HG02938 (cell line): ENCODE results near the gene YWHAH.
"Not testable (repeated sequence)": the region's sequence is repeated elsewhere in the genome, so short reads cannot be mapped to it uniquely, and the experiment has no call there.

Source experiments
- ATAC-seq: cut with Tn5 transposase; IDR thresholded peaks from one replicate; pipeline ENCODE4 v1.9.1; 2021; ENCODE audit warnings: mild to moderate bottlenecking, moderate library complexity; ENCODE audit not compliant: unreplicated experiment

Gene YWHAH

DNA sequence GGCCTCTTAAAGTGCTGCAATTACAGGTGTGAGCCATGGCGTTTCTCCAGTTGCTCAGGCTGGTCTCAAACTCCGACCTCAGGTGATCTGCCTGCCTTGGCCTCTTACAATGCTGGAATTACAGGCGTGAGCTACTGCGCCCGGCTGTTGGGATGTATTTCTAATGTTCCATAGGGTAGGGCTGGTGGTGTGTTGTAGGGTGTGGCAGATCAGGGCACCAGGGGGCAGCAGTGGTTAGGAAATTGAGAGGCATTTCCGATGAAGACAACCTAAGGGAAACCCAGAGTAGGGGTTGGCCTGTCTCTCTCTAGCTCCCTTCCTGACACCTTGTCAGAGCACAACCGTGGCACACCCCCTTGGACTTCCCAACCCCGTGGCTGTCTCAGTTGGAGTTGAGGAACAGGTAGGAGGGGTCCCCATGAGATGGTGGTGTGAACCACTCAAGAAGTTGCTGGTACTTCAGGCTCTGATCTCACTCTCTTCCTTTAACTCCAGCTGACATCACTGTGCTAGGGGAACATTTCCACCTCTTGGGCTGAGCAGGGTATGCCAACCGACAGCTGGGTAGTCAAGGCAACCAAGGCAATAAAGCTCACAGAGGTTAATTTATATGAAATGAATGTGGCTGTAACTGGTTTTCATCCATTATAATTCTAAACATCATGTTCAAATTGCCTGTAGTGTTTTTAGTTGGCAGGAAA is 33.0 kb downstream of the YWHAH start:
- ATAC-seq: no peak

DNA sequence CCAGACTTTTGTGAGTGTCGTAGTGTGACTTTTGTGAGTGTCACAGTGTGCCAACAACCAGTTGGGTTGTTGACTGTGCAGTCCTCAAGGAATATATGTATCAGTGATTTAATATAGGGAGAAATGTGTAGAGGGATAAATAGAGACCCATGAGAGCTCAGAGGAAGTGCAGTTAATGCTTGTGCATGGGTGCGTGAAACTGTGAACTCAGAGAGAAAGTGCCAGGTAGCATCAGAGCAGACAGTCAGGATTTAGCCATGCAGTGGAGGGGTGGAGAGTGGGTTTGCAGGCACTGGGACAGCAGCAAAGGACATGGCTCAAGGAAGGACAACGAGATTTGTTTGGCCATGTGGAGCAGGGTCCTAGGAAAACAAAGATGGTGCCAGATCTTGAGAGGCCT is 33.6 kb downstream of the YWHAH start:
- ATAC-seq: no peak

DNA sequence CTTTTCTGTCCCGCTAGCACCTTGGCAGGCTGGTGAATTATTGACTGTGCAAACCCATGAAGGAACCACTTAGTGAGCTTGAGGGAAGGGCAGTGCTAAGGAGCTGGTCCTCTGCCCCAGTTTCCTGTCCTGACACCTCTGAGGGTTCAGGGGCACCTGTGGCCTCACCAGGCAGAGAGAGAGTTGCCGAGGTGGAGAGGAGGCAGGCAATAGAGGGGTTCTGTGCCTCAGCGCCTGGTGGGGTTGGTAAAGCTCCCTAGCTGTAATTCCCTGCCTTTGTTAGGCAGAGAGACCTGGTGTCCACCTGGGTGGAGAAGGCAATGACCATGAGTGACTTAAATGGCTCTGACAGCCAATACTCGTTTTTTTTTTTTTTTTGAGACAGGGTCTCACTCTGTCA is 36.3 kb downstream of the YWHAH start:
- ATAC-seq: no peak

DNA sequence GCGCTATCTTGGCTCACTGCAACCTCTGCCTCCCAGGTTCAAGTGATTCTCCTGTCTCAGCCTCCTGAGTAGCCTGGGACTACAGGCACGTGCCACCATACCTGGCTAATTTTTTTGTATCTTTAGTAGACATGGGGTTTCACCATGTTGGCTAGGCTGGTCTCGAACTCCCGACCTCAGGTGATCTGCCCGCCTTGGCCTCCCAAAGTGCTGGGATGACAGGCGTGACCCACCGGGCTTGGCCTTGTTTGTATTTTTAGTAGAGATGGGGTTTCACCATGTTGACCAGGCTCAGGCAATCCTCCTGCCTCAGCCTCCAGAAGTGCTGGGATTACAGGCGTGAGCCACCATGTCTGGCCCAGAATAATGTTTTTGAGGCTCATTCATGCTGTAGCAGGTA is 37.6 kb downstream of the YWHAH start:
- ATAC-seq: not testable (repeated sequence)

DNA sequence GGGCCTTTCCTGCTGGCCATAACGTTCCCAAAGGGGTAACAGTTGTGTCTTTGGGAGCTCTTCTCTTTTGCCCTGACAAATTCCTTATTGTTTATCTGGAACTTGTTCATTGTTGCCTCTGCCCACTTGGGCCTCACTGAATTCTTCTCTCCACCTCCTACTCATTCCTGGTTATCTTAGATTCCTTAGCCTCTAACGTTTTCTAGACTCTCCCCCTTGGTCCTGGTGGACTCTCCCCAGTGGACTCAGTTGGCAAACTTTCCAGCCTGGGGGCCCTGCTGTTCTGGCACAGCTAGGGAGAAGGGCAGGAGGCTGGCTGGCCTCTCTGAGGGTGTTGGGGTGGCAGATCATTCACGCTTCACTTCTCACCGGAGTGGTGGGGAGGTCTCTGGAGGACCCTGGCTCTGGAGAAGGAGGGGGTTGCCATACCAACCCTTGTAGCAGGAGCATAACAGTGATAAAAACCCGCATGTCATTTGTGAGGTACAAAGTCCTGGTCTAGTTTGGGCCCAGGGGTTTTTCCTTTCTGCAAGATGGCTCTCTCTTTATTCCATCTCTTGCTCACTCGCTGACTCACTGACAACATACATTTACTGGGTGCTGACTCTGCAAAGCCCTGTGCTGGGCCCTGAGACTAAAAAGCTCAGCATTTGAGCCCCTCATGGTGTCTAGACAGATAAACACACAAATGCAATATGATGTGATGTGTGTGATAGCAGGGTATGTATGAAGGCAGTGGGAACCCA is 39.7 kb downstream of the YWHAH start:
- no peak for ATAC-seq

DNA sequence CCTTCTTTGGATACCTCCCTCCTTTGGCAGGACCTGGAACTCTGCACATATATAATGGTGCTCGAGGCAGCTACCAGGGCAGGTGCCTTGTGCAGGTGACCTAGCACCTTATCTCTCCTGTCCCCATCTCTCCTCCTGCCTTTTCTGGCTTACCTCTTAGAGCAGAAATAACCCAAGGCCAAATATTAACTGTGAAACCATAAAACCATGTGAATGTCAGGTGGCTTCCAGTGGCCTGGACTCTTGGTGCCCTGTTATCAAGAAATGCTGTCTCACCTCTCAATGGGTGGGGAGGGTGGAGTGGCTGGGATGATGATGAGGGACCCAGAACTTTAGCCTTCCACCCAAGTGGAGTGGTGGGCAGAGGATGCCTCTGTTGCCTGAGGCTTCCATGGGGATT is 42.9 kb downstream of the YWHAH start:
- ATAC-seq: no peak

DNA sequence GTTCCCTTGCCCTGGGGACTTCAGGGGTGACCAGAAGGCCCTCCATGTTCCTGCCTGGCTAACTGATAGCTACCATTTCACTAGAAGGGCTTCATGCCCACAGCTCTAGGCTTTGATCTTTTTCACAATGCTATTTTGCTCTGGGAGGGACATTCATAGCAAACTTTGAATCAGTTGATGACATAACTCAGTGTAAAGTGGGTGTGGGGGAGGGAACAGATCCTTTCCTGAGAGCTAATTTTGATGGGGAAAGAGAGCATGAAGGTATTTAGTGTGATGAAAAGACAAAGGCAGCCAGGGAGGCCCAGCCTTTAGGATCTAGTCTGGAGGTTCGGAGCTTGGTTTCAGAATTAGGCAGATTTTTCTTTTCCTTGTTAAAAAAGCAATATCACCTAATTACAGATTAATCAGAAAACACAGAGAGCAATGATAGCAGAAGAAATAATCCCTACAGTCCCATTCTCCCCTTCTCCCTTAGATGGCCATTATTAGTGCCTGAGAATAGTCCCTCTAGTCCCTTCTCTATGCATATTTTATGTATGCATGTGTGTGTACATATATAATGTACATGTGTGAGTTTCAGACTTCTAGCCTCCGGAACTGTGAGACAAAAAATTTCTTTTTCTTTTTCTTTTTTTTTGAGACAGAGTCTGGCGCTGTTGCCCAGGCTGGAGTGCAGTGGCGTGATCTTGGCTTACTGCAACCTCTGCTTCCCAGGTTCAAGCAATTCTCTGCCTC is 46.9 kb downstream of the YWHAH start:
- ATAC-seq: no peak

DNA sequence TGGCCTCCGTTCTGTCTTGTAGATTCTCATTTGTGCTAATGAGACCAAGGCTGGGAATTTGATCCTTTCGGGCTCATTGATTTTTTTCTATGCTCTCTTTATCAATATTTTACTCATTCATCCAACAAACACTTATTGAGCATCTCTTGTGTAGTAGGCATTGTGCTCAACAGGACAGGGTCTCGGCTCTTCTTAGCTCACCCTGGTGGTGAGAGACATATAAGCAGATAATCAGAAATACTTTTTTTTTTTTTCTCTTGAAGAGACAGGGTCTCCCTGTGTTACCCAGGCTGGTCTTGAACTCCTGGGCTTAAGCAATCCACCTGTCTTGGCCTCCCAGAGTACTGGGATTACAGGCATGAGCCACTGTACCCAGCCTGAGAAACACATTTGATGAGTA is 50.7 kb downstream of the YWHAH start:
- no peak for ATAC-seq

DNA sequence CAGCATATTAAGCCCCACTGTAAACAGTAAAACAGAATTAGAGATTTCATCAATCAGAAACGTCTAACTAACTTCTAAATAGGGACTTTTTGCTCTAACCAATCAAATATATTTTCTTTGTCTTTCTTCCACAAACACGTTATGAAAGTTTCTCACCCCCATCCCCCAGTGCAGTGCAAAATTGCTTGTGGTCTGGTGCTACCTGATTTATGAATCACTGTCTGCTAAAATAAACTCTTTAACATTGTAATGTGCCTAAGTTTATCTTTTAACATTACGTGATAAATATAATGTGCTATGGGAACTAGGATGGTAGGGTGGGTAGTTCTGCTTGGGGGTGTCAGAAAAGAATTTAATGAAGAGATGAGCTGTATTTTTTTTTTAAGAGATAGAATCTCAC is 51.5 kb downstream of the YWHAH start:
- no peak for ATAC-seq

DNA sequence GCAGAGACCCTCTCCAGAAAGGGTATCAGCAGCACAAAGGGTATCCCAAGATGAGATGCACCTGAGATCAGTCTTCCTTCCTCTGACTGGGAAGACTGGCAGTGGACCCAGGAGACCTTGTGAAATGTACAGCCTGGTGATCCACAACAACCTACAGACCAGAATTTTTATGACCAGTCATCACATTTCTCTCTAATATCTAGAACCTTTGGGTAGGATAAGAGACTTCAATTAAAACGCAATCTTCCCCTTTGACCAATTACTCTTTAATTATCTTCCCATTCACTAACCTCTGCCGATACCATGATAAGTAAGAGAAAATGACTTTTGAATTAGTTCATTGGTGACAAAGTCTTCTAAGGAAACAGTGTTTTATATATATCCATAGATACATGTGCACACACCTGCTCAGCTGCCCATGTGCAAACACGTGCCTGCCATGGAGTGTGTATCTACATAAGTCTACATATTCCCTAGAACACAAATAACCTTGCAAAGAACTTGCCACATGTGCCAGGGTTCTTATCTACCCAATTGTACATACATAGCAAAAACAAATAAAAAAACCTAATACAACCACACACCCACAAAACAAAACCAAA is 54.5 kb downstream of the YWHAH start:
- ATAC-seq: no peak

DNA sequence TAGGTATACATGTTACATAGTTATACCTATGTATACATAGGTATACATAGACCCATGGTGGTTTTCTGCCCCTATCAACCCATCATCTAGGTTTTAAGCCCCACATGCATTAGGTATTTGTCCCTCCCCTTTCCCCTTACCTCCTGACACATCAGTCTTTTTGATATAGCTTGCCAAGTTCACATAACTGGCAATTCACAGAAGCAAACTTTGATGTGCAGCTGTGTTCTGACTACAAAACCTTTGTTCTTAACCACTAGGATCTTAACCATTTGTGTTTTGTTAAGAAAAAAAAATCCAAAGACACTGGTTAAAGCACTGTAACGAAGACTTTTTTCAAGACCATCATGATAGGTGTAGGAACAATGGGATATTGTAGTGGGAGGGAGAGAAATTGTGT is 55.8 kb downstream of the YWHAH start:
- ATAC-seq: no peak

DNA sequence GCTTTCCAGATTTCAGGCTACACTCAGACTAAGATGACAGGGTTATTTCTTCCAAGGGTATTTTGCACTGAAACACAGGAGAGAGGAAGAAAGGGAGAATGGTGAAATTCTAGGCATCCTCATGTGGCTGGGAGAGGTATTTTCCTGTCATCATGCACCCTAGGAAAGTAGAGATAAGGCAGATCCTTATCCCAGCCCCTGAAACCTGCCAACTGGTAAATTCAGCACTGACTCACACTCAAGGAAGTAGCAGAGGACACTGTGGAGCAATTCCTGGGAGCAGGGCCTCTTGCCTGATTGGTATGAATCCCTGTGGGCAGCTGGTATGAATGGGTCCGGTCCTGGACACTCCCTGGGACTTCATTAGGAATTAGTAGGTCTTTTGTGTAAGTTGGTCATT is 61.1 kb downstream of the YWHAH start:
- no peak for ATAC-seq
